NCI-H2196 treated with DMSO at 0.1 percent for 48 hours (cell line): ENCODE measurements around the gene MPHOSPH9.

Experiments
- DNase-seq: peaks from one replicate; lab custom pipeline; 2025; ENCODE audit not compliant: unreplicated experiment; lab: John Stamatoyannopoulos, UW

MPHOSPH9 gene

DNA sequence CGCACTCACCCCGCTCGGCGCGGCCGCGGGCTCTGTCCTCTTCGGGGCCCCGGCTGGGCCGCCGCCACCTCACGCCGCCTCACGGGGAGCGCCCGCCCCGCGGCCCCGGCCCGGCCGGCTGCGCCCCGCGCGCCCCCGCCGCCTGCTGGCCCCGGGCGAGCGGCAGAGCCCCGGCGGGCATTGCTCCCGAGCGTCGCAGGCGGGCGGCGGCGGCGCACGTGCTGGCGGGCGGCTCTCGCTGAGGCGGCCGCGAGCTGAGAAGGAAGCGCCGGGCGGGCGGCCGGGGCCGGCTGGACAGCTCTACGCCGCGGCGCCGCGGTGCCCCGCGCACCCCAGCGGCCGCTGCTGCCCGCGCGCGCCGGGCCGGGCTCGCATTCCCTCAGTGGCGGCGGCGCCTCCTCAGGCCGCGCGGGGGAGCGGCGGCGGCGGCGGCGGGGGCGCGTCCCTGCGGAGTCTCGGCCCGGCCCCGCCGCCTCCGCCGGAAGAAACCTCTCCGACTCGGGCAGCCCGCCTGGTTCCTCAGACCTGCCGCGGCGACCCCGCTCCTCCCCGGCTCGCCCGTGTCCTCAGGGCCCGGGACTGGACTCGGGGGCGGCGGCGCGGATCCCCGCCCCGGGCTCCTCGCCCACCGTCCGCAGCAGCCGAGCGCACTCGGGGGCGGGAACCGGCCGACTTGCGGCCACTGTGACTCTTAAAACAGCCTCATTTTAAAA lies 82.0 kb downstream of the MPHOSPH9 start, which contains the start of gene PITPNM2:
Gene PITPNM2, minus strand, starts transcription at position 347 of the 713 bp plus-strand sequence. CDS start 116,500 bp downstream, outside the sequence.
- DNase-seq, result no peak

DNA sequence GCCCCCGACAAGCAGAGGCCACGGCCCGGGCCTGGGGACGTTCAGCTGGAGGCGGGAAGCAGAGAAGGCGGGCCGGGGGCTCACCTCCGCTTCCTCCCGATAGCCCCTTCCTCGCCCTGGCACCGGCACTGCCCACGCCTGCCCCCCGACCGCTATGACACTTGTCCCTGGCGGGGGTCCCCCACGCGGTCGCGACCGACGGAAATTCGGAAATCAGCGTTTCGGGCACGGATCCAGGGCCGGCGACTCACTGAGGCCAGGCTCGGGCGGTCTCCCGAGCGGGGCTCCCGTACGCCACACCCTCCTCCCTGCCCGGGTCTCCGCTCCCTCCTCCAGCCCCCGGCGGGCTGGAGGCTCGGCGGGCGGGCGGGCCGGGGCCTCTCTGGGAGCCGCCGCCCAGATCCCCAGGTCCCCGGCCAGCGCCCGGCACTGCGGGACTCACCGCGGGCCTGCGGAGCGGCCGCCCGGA lies 82.6 kb downstream of the MPHOSPH9 start:
- no peak for DNase-seq

DNA sequence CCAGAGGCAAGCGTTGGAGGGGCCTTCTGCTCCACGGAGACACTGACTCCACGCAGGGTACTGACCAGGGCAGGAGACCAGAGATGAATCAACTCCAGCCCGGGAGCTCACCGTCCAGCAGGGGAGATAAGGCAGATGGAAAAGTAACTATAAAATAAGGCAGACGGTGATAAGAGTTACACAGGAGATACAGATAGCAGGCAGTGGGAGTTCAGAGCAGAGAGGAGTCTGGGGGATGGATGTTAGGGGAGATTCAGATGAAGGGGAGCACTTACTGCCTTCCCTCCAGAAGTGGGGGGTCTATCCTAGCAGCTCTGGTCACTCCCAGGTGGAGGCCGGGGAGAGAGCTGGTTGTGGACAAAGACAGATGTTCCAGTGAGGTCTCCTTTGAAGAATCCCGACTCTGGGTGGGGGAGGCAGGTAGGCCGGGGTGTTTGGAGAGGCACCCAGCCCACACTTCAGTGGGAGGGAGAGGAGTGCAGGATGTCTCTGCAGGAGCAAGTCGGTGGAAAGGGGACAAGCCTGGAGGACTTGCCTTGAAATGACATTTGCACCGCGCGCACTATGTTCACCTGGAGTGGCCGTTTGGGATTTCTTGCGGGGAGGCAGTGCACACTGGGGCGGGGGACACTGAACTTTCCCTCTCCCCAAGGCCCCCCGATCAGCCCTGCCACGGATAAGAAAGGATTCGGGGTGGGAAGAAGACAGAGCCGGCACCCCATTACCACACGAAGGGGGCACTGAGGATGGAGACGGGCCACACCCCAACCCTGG lies 83.3 kb downstream of the MPHOSPH9 start:
- no peak for DNase-seq

DNA sequence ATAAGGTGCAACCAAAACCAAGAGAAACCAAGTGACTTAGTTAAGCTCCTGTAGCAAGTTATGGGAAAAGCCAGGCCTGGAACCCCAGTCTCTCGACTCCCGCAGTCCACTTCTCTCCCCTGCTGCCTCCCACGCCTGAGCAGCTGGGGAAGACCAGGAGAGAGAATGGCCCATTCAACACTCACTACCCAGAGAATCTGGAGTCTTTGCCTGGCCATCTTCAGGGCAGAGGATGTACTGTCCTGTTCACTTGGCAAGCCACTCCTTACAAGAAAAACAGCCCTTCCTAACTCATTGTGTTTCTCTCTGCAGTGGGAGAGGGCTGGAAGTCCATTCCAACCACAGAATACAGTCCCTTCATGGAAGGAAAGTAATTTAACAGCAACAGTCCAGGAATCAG lies 83.9 kb downstream of the MPHOSPH9 start:
- no peak for DNase-seq

DNA sequence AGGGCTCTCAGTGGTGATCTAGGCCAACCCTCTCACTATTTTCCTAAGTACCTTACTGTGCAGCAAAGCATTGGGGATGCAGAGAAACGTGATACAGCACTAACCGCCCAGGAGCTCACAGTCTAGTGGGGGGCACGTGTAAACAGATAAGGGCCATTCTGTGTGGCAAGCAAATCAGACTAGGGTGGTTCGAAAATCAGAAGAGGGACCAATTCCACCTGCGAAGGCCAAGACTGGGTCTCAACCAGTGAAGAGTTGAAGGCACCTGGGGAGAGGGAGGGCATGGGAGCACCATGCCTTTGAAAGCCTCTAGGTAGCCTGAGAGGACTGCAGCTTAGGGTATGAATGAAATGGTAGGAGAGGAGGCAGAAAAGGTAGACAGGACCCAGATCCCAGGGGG lies 84.3 kb downstream of the MPHOSPH9 start:
- no peak for DNase-seq

DNA sequence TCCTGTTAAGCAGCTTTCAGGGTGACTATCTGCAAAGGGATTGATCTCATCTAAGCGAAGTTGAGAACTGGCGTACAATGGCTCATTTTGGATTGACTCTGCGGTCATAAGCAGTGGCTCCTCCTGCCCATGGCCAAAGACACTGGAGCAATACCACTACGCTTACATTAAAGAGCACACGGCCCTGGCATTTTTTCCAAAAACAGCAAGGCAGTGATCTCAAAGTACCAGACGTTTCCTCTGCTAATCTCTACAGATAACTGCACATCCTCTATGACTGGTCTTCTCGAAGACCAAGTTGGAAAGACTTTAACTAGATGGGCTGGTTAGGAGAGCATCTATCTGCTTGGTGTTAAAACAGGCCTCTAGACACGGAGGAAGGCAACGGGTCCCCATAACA lies 84.7 kb downstream of the MPHOSPH9 start:
- no peak for DNase-seq

DNA sequence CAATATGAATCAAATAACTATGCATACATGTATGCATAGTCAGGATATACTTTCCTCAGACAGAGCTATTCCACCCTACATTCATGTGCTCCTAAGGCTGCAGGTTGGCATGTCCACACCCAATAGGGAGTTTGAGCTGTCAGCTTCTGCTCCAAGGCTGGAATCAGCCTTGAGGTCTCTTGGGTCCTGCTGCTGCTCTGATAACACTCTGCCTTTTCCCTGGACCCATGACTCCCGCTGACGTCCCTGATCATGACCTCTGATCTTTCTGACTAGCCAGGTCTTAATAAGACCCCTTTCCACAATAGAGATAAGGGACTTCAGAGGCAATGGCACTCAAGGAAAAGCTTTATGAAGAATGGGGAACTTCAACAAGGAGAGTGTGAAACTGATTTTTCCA lies 87.7 kb downstream of the MPHOSPH9 start:
- no peak for DNase-seq

DNA sequence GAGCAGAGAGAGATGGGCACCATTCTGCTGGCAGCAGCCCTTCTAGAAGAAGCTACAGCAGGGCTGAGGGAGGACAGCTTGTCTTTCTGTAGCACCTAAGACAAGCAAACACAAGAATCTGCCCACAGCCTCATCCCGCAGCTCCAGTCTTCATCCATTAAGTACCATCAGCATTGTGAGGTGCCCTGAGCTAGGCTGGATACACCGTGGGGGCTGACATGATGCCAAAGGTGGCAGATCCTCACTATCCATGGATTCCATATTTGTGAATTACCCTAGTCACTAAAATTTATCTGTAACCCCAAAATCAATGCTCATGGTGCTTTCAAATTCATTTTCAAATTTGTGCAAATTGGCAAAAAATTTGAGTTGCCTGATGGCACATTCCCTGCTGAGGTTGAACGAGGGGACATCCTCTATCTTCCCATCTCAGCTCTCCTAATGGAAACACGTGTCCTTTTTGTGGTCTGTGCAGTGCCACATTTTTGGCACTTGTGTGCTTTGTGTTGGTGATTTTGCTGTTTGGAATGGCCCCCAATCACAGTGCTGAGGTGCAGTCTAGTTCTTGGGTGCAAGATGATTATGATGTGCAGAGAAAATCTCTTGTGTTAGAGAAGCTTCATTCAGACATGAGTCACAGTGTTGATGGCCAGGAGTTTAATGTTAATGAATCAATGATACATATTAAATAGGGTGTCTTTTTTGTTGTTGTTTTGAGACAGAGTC lies 89.0 kb downstream of the MPHOSPH9 start:
- no peak for DNase-seq

DNA sequence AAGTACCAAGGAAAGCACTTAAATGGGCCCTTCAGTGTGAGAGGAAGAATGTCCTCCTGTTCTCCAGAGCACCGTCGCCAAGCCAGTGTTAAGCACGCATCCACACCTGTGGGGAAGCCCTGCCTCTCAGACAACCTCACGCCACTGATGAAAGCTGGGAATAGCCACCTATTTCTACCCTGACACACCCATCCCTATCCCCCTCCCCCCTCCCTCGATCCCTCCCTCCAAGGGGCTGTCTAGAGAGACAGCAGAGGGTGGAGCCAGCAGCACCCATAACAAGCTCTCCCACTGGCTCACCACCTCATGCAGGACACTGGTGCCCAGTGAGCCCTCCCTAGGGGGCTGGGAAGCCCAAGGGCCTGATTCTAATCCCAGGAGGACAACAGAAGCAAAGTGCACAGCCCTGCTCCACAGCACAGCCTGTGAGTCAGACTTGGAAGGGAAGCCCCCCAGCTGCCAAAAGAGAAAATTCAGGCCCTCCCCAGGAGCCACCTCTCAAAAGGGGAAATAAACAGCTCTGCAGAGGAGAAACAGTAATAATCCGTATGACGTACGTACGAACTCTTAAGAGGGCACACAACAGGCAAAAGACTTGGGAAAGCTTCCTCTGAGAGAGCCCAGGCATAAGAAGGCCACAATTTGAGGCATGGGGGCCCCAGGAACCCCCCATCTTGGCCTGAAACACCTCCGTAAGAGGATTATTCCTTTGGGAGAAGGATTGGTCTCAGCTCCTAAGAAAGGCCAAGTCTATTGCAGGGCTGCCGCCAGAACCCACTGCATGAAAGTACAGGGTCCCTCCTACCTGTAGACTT lies 89.8 kb downstream of the MPHOSPH9 start:
- DNase-seq, result no peak

DNA sequence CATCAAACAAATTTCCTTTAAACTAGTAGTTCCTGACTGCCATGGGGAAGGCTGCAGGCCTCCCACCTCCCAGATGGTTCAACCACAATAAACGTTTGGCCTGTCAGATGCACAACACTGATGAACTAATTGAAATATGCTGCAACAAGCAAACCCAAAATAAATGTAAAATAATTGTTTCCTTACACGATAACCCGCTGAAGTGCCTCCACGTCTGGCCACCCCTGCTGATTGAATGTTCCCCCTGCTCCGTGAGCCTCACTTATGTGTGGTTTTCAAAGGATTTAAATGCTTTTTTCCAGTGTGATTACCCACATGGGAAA lies 90.5 kb downstream of the MPHOSPH9 start:
- DNase-seq, result no peak

DNA sequence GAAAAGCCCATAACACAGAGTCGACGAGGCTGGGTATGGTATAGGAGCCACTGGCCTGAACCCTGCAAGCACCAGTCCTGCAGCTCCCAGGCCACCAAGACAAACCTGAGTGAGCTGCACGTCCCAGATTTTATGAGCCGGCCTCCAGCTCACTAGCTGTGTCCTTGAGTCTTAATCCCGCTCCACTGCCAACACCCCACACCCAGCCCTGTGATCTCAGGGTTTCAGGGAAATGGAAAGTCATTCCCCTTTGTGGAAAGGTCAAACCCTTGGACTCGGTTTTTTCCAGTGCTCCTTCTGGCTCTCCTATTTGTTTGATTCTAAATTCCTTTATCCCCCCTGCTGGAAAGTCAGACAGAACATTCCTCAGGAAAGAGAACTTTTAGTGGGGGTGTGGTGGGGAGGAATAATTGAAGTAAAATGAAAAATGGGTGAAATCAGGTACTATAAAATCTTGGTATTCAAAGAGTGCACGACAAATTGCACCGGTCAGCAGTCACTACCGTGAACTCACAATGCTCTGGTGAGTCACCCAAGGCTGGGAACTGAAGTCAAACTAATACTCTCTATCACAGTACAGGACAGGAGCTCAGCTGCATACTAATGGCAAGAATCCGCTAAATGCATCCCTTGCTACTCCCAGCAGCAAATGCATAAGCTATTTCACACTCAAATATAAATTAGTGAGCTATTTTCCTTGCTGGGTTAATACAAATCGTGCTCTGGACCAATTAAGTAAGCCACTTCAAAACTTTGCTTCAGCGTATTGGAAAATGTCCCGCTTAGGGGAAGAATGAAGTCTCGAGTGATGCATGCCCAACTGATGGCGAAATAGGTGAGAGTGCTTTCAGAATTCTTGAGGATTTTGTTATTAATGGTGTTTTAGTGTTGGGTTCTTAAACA lies 91.1 kb downstream of the MPHOSPH9 start:
- no peak for DNase-seq

DNA sequence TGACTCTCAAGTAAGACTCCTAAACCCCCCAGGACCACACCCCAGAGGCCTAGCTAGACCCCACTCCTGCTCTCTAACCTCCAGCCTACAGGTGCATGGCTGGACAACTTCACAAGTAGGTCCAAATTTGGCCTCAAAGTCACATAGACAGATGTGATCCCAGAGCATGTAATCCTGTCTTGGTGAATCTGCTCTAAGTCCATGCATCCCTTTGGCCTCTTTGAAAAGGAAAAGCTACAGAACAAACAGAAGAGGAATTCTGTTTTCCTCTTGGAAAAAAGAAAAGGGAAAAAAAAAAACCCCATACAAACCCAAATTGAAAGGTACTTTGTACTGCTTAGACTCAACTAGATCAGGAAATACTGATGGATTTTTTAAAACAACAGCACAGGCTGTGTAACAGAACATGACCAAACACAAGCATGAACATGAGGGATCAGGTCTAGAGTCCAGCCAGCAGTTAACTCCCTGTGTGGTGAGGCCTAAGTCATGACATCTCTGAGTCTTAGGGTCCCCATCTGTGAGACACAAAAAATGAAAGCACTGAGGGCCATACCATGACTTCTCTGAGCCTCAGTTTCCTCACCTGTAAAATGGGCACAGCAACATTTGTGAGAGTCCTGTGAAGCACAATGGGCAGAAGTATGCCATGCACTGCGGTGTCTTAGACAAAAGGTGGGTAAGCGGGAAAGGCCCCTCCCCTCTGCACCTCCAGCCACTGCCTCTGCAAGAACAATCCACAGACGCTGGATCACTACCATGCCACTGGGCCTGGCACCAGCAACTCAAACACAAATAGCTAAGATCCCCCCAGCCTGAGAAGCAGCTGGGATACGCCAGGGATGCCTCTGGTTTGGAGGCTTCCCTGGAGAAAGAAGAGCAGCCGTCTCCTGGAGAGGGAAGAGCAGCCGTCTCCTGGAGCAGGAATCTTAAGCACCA lies 92.0 kb downstream of the MPHOSPH9 start:
- DNase-seq, result no peak

DNA sequence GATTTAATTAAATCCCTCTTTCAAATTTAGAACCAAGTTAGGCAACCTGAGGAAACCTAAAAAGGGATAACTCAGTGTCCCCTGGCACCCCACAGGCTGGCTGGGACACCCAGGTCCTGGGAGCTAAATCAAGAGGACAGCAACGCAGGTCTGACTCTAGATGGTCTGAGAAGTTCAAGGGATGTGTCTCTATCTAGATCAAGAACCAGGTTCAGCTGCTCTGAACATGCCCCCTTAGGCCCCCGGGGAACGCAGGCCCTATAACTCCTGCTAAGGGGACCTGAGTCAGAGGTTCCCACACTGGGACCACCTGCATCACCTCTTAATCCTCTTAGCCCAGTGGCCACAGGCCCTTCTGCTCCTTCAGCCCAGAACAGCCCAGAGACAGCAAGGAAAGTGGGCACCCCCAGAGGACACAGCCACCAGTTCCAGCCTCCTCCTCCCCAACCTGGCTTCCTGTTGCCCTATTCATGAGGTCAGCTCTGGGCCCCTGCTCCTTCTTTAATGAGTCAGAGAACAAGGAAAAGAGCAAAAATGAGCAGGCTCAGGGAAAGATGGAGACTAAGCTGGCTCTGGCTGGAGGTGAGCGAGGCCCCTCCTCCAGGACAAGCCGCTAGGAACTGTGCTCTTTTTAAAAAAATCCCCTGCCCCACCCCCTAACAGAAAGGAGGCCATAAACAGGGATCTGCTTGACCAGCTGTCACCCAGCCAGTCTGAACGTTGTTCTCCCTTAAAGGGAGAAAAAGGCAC lies 92.8 kb downstream of the MPHOSPH9 start:
- DNase-seq, result peak; percentile 19

DNA sequence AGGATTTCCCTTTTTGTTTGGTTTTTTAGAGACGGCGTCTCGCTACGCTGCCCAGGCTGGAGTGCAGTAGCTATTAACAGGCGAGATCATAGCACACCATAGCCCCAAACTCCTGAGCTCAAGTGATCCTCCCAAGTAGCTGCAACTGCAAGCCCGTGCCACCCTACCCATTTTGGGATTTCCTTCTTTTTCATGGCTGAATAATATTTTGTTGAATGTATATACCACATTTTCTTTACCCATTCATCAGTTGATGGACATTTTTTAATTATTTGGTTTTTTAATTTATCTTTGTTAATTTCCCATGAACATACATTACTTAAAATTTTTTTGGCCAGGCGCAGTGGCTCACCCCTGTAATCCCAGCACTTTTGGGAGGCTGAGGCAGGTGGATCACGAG lies 97.3 kb downstream of the MPHOSPH9 start:
- no peak for DNase-seq

DNA sequence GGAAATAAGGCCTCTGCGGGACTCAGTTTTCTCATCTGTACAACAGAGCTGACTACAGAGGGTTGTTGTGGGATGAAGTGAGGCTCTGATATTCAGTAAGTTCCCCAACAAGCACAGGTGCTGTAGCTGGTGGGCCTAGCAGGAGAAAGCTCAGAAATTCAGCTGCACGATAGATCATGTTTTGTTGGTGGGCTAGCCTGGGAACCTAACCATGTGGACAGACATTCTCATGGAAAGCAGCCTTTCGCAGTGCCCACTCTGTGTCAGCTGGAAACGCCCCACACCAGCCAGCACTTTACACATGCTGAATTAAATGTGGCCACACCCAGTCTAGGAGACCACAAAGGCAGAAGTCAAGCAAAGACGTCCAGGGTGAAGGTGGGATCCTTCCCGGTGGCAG lies 98.1 kb downstream of the MPHOSPH9 start:
- DNase-seq, result no peak

DNA sequence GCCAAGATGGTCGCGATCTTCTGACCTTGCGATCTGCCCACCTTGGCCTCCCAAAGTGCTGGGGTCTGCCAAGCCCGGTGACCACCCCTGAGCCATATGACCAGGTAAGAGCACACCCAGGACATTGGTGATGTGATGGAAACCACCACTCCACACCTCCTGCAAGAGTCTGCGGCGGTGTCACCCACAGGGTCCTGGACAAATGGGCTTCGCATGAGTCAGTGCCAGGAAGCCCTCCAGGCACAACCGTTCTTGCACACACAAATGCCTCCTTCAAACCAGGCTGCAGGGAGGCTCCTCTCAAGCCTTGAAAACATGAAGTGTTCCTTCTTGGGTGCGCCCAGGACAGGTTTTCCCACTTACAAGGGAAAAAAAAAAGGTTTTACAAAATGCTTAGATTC lies 98.7 kb downstream of the MPHOSPH9 start:
- DNase-seq, result no peak

DNA sequence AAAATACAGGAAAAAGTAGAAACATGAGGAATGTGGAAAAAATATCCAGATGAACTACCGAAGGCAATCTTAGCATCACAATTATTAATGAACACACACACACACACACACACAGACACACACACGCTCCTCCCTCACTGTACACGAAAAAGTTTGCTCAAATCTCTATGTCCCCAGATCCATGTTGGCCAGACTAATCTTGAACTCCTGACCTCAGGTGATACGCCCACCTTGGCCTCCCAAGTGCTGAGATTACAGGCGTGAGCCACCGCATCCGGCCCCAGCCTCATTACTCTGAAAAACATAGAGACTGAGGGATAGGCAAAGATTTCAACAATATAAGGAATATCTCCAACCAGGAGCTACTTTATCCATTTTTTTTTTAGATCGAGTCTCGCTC lies 99.2 kb downstream of the MPHOSPH9 start:
- DNase-seq, result no peak

DNA sequence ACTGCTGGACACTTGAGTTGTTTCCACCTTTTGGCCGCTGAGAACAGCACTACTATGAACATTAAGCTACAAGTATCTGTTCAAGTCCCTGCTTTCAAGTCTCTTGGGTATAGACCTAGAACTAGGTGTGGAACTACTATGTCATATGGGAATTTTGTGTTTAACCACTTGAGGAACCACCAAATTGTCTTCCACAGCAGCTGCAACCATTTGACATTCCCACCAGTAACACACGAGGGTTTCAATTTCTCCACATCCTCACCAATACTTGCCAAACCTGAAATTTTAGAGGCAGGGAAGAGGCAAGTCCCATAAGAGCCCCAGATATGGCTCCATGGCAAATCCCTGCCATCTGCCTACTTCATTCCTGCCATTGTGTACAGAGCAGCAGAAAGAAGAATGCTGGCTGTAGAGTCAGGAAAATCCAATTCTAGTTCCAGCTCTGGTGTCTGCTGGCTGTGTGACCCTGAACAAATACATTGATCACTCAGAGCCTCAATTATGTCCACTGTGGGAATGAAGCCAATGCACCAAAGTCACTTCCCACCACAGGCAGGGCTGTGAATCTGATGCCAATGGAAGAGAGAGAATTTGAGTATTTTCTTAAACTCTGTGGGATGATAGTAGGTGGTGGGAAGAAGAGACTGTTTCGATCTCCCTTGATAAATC lies 99.9 kb downstream of the MPHOSPH9 start:
- peak; percentile 53 for DNase-seq
